Panc1 (cell line): ENCODE data around the gene MEAF6. TPM values are rescaled to one million over a fixed set of nuclear protein-coding genes. Genes with fewer than 3 reads are reported as not detected.

Experiments
- ATAC-seq: fragments of 200-7000 bp; cut with Tn5 transposase; 2 replicates; pipeline ENCODE4 v1.9.1; 2020; ENCODE audit warnings: mild to moderate bottlenecking, moderate library complexity
- BruUV-seq: library from RNA; stranded (reverse); fragments of 400-500 nt; replicated peaks from 2 replicates; lab custom pipeline; 2021; lab: Mats Ljungman, UMichigan
- CTCF ChIA-PET: fragments of 300-600 bp; sonication (Branson Sonifier 250); formaldehyde crosslinking; loops from one replicate; lab custom pipeline; 2022; ENCODE audit warnings: antibody characterized with exemption; lab: Charles Lee
- POLR2A ChIA-PET: fragments of 300-600 bp; sonication (Branson Sonifier 250); formaldehyde crosslinking; loops from one replicate; lab custom pipeline; 2022; ENCODE audit warnings: antibody characterized with exemption; lab: Charles Lee
- DNase-seq: peaks from one replicate; pipeline ENCODE4 v3.0.0-alpha.2; 2010; ENCODE audit warnings: low read depth, low spot score
- H3K27ac ChIP-seq: 2 replicates; pipeline ENCODE4 v1.5.1; 2011; ENCODE audit warnings: mild to moderate bottlenecking, low read length, inconsistent platforms
- H3K27me3 ChIP-seq: fragments of 200-500 bp; sonication (Bioruptor generic); 2 replicates; pipeline ENCODE4 v1.6.0; 2014; ENCODE audit warnings: low read length, inconsistent platforms; ENCODE audit not compliant: control insufficient read depth, insufficient read depth
- H3K36me3 ChIP-seq: fragments of 200-500 bp; sonication (Bioruptor generic); 2 replicates; pipeline ENCODE4 v1.5.1; 2014; ENCODE audit warnings: inconsistent platforms, mild to moderate bottlenecking, low read length, moderate library complexity; ENCODE audit not compliant: control insufficient read depth, insufficient read depth
- H3K4me1 ChIP-seq: 2 replicates; pipeline ENCODE4 v1.5.1; 2011; ENCODE audit warnings: inconsistent platforms, mild to moderate bottlenecking, low read length, moderate library complexity; ENCODE audit not compliant: control insufficient read depth, insufficient read depth
- H3K4me3 ChIP-seq, 2 experiments: 2 replicates each; pipeline ENCODE4 v1.5.1; 2011 to 2012; ENCODE audit warnings: low read depth in 2 of 2, low read length in 2 of 2, mild to moderate bottlenecking in 2 of 2, inconsistent platforms in 1 of 2, moderate library complexity in 1 of 2
- H3K9me3 ChIP-seq: fragments of 200-500 bp; sonication (Bioruptor generic); 2 replicates; pipeline ENCODE4 v1.5.1; 2014; ENCODE audit warnings: low read depth, mild to moderate bottlenecking, inconsistent platforms, low read length, moderate library complexity; ENCODE audit not compliant: control insufficient read depth, insufficient read depth
- POLR2AphosphoS5 ChIP-seq: IDR thresholded peaks from 2 replicates; pipeline ENCODE4 v1.6.1; 2012; ENCODE audit warnings: mild to moderate bottlenecking, low read depth, low read length, moderate library complexity
- REST ChIP-seq, 2 experiments: IDR thresholded peaks; 2 replicates each; pipeline ENCODE4 v1.6.1; 2011 to 2012; ENCODE audit warnings: low read depth in 2 of 2, control low read depth in 1 of 2, low read length in 1 of 2, mild to moderate bottlenecking in 1 of 2, moderate library complexity in 1 of 2; ENCODE audit not compliant: insufficient read depth in 1 of 2
- SIN3A ChIP-seq: IDR thresholded peaks from 2 replicates; pipeline ENCODE4 v1.6.1; 2012; ENCODE audit warnings: low read depth, mild to moderate bottlenecking, low read length, moderate library complexity, borderline replicate concordance; ENCODE audit not compliant: insufficient read depth
- in situ Hi-C: cut with HindIII; loops from 2 replicates; pipeline ENCODE4 v1.10.0; 2016; ENCODE audit warnings: low sequenced_read_pairs, low pct_unique_long_range_greater_than_20kb
- intact Hi-C: fragments of 100-400 bp; cut with micrococcal nuclease; formaldehyde crosslinking; loops from one replicate; pipeline ENCODE4 v1.10.0; 2022; ENCODE audit not compliant: unreplicated experiment
- total RNA-seq: library from RNA; stranded (reverse); gene quantifications from one replicate; pipeline ENCODE4 v1.2.1, GENCODE V29; 2021; ENCODE audit not compliant: unreplicated experiment
- TF ChIP-seq, protein P1 (sequence below): fragments of 450-650 bp; IDR thresholded peaks from 2 replicates; pipeline ENCODE4 v1.5.1; 2017; ENCODE audit warnings: mild to moderate bottlenecking

MEAF6 gene
- total RNA-seq, 1 experiment from 2014 or later = 50.0 TPM

GRCh38 chr1:37474046-37474696, 40.4 kb downstream of the MEAF6 start, which contains the start of gene ZC3H12A:
Gene ZC3H12A, plus strand, starts transcription at chr1:37474580. Its CDS starts 917 bp downstream, at chr1:37475497.
- in situ Hi-C loops (no loop called here), intact Hi-C loops (no loop called here)
- DNase-seq (no peak), ATAC-seq (peak; percentile 74)
- no peaks in the 10 kb centered on the region for H3K27me3 ChIP-seq
- POLR2A ChIA-PET = interaction anchor here (0.5 to 0.6 kb wide), 2 partner anchors 334 to 436 kb away, joined by 4 to 10 read pairs; partner anchors contain the start of gene YRDC
- H3K4me1 ChIP-seq = peaks cover 66% of the 10 kb centered on the region
- CTCF ChIA-PET = no interaction called here
- no peaks in the 10 kb centered on the region for H3K9me3 ChIP-seq
- no peaks in the 10 kb centered on the region for H3K36me3 ChIP-seq
- no TSS peak for BruUV-seq
- peak within 1 kb of the TSS; percentile 74 to 78 for H3K4me3 ChIP-seq
- TF ChIP-seq SIN3A = peak; percentile 80; the same call in 1 of the 2 replicates
- peak; percentile 90 for TF ChIP-seq POLR2AphosphoS5
- TF ChIP-seq REST (IDR thresholded peaks at IDR 0.05; ENCODE audit: insufficient read depth in 1 of 2, low read depth in 2 of 2, low read length in 1 of 2) = no peak
- peak within 1 kb of the TSS; percentile 89 for H3K27ac ChIP-seq

GRCh38 chr1:37473431-37474045, 41.0 kb downstream of the MEAF6 start:
- no TSS peak for BruUV-seq
- TF ChIP-seq SIN3A = 0 out of 2 replicates have a peak, but pooled peaks have one; percentile 28
- TF ChIP-seq, protein P1, sequence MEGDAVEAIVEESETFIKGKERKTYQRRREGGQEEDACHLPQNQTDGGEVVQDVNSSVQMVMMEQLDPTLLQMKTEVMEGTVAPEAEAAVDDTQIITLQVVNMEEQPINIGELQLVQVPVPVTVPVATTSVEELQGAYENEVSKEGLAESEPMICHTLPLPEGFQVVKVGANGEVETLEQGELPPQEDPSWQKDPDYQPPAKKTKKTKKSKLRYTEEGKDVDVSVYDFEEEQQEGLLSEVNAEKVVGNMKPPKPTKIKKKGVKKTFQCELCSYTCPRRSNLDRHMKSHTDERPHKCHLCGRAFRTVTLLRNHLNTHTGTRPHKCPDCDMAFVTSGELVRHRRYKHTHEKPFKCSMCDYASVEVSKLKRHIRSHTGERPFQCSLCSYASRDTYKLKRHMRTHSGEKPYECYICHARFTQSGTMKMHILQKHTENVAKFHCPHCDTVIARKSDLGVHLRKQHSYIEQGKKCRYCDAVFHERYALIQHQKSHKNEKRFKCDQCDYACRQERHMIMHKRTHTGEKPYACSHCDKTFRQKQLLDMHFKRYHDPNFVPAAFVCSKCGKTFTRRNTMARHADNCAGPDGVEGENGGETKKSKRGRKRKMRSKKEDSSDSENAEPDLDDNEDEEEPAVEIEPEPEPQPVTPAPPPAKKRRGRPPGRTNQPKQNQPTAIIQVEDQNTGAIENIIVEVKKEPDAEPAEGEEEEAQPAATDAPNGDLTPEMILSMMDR = no peak
- POLR2A ChIA-PET = interaction anchor here (0.5 to 0.6 kb wide), 2 partner anchors 335 to 436 kb away, joined by 4 to 10 read pairs; partner anchors contain the start of gene YRDC
- CTCF ChIA-PET = no interaction called here
- no peaks in the 10 kb centered on the region for H3K36me3 ChIP-seq
- in situ Hi-C loops = no loop called here
- peak overlapping the region; percentile 74 to 78 for H3K4me3 ChIP-seq
- ATAC-seq (no peak; the same call in 1 of the 2 replicates), DNase-seq (no peak)
- no peaks in the 10 kb centered on the region for H3K27me3 ChIP-seq
- intact Hi-C loops = no loop called here
- H3K27ac ChIP-seq = peak overlapping the region; percentile 68
- no peaks in the 10 kb centered on the region for H3K9me3 ChIP-seq
- peaks cover 60% of the 10 kb centered on the region for H3K4me1 ChIP-seq
